SK-N-SH (cell line): ENCODE measurements around the gene TXNL4B.

Source experiments
- EZH2phosphoT487 ChIP-seq: fragments of 200-600 bp; sonication (generic); IDR thresholded peaks from 2 replicates; pipeline ENCODE4 v1.6.1; 2017; ENCODE audit warnings: low read depth, mixed run types, mild to moderate bottlenecking, antibody characterized with exemption, moderate library complexity, borderline replicate concordance
- POLR2AphosphoS5 ChIP-seq: IDR thresholded peaks from 2 replicates; pipeline ENCODE4 v1.6.1; 2012; ENCODE audit warnings: low read depth, low read length
- RAD21 ChIP-seq: IDR thresholded peaks from 2 replicates; pipeline ENCODE4 v1.6.1; 2012; ENCODE audit warnings: mild to moderate bottlenecking, low read length
- RXRA ChIP-seq: IDR thresholded peaks from 2 replicates; pipeline ENCODE4 v1.4.0; 2012; ENCODE audit warnings: low read depth, mild to moderate bottlenecking, borderline replicate concordance
- SIN3A ChIP-seq: IDR thresholded peaks from 2 replicates; pipeline ENCODE4 v1.6.1; 2012; ENCODE audit warnings: low read depth, mild to moderate bottlenecking, low read length, moderate library complexity, borderline replicate concordance
- TAF1 ChIP-seq: IDR thresholded peaks from 2 replicates; pipeline ENCODE4 v1.6.1; 2012; ENCODE audit warnings: low read depth, mild to moderate bottlenecking, low read length, moderate library complexity, borderline replicate concordance
- TCF12 ChIP-seq: IDR thresholded peaks from 2 replicates; pipeline ENCODE4 v1.4.0; 2012
- TEAD4 ChIP-seq: IDR thresholded peaks from 2 replicates; pipeline ENCODE4 v1.4.0; 2012; ENCODE audit warnings: mild to moderate bottlenecking, borderline replicate concordance; ENCODE audit not compliant: insufficient read depth
- TF ChIP-seq, protein P1 (sequence below): fragments of 200-600 bp; sonication (generic); IDR thresholded peaks from 2 replicates; pipeline ENCODE4 v1.6.1; 2017; ENCODE audit warnings: antibody characterized with exemption, mild to moderate bottlenecking, moderate library complexity
- TF ChIP-seq, protein P2 (sequence below): IDR thresholded peaks from 2 replicates; pipeline ENCODE4 v1.4.0; 2012; ENCODE audit warnings: low read depth, borderline replicate concordance
- TF ChIP-seq, protein P3 (sequence below): IDR thresholded peaks from 2 replicates; pipeline ENCODE4 v1.4.0; 2012; ENCODE audit warnings: low read depth
- TF ChIP-seq, protein P4 (sequence below): IDR thresholded peaks from 2 replicates; pipeline ENCODE4; 2012
- TF ChIP-seq, protein P5 (sequence below): fragments of 150-350 bp; IDR thresholded peaks from 2 replicates; pipeline ENCODE4 v1.6.1; 2016; ENCODE audit warnings: mild to moderate bottlenecking, low read depth, low read length
- TF ChIP-seq, protein P6 (sequence below): IDR thresholded peaks from 2 replicates; pipeline ENCODE4 v1.4.0; 2012; ENCODE audit warnings: low read depth, borderline replicate concordance

DNA sequence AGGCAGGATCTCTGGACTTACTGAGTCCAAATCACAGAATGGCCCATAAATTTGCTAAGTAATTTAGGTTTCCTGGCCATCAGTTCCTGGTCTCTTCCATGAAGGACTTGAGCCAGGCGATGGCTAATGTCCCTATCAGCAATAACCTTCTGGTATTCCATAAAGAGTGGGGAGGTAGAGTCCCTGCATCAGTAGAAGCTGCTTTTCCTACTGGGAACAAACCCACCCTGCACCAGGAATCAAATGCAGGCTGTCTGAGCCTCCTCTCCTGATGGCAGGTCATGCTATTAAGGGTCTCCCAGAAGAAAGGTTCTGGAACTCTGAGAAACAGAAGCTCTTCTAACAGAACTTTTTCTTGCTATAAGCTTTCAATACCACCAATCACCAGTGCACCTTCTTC is 31.9 kb downstream of the TXNL4B start:
- TF ChIP-seq TAF1 (no peak), RXRA (no peak), TEAD4 (no peak), POLR2AphosphoS5 (no peak), TCF12 (no peak), RAD21 (no peak), SIN3A (no peak), EZH2phosphoT487 (no peak)
- TF ChIP-seq, protein P1, sequence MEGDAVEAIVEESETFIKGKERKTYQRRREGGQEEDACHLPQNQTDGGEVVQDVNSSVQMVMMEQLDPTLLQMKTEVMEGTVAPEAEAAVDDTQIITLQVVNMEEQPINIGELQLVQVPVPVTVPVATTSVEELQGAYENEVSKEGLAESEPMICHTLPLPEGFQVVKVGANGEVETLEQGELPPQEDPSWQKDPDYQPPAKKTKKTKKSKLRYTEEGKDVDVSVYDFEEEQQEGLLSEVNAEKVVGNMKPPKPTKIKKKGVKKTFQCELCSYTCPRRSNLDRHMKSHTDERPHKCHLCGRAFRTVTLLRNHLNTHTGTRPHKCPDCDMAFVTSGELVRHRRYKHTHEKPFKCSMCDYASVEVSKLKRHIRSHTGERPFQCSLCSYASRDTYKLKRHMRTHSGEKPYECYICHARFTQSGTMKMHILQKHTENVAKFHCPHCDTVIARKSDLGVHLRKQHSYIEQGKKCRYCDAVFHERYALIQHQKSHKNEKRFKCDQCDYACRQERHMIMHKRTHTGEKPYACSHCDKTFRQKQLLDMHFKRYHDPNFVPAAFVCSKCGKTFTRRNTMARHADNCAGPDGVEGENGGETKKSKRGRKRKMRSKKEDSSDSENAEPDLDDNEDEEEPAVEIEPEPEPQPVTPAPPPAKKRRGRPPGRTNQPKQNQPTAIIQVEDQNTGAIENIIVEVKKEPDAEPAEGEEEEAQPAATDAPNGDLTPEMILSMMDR, result no peak
- TF ChIP-seq, protein P2, sequence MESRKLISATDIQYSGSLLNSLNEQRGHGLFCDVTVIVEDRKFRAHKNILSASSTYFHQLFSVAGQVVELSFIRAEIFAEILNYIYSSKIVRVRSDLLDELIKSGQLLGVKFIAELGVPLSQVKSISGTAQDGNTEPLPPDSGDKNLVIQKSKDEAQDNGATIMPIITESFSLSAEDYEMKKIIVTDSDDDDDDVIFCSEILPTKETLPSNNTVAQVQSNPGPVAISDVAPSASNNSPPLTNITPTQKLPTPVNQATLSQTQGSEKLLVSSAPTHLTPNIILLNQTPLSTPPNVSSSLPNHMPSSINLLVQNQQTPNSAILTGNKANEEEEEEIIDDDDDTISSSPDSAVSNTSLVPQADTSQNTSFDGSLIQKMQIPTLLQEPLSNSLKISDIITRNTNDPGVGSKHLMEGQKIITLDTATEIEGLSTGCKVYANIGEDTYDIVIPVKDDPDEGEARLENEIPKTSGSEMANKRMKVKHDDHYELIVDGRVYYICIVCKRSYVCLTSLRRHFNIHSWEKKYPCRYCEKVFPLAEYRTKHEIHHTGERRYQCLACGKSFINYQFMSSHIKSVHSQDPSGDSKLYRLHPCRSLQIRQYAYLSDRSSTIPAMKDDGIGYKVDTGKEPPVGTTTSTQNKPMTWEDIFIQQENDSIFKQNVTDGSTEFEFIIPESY, result no peak
- TF ChIP-seq, protein P3, sequence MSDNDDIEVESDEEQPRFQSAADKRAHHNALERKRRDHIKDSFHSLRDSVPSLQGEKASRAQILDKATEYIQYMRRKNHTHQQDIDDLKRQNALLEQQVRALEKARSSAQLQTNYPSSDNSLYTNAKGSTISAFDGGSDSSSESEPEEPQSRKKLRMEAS, result no peak
- TF ChIP-seq, protein P4, sequence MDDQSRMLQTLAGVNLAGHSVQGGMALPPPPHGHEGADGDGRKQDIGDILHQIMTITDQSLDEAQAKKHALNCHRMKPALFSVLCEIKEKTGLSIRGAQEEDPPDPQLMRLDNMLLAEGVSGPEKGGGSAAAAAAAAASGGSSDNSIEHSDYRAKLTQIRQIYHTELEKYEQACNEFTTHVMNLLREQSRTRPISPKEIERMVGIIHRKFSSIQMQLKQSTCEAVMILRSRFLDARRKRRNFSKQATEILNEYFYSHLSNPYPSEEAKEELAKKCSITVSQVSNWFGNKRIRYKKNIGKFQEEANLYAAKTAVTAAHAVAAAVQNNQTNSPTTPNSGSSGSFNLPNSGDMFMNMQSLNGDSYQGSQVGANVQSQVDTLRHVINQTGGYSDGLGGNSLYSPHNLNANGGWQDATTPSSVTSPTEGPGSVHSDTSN, result no peak
- TF ChIP-seq, protein P5, sequence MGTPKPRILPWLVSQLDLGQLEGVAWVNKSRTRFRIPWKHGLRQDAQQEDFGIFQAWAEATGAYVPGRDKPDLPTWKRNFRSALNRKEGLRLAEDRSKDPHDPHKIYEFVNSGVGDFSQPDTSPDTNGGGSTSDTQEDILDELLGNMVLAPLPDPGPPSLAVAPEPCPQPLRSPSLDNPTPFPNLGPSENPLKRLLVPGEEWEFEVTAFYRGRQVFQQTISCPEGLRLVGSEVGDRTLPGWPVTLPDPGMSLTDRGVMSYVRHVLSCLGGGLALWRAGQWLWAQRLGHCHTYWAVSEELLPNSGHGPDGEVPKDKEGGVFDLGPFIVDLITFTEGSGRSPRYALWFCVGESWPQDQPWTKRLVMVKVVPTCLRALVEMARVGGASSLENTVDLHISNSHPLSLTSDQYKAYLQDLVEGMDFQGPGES, result no peak
- TF ChIP-seq, protein P6, sequence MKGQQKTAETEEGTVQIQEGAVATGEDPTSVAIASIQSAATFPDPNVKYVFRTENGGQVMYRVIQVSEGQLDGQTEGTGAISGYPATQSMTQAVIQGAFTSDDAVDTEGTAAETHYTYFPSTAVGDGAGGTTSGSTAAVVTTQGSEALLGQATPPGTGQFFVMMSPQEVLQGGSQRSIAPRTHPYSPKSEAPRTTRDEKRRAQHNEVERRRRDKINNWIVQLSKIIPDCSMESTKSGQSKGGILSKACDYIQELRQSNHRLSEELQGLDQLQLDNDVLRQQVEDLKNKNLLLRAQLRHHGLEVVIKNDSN, result no peak
